ENCODE data around the gene CDK5.
A peak's percentile ranks its signal among the peaks of the same experiment; 100 is the strongest.

Gene CDK5

DNA sequence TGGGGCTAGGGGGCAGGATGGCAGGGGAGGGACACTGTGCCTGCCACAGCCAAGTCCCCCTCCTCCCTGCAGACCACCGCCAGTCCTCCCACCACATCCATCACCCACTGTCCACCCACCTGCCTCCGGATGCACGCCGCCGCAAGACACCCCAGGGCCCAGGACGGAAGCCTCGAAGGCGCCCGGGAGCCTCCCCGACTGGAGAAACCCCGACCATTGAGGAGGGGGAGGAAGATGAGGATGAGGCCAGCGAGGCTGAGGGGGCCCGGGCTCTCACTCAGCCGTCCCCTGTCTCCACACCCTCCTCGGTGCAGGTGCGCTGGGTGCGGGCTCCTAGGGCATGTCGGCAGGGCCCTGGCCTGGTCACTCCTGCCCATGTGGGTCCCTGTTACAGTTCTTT is 6.8 kb upstream of the CDK5 start:
- no peak for DNase-seq (ENCODE audit: low read depth)
- H3K4me3 ChIP-seq (replicated peaks; ENCODE audit: low read depth, low read length): no peak overlapping the region
- TF ChIP-seq, protein P1, sequence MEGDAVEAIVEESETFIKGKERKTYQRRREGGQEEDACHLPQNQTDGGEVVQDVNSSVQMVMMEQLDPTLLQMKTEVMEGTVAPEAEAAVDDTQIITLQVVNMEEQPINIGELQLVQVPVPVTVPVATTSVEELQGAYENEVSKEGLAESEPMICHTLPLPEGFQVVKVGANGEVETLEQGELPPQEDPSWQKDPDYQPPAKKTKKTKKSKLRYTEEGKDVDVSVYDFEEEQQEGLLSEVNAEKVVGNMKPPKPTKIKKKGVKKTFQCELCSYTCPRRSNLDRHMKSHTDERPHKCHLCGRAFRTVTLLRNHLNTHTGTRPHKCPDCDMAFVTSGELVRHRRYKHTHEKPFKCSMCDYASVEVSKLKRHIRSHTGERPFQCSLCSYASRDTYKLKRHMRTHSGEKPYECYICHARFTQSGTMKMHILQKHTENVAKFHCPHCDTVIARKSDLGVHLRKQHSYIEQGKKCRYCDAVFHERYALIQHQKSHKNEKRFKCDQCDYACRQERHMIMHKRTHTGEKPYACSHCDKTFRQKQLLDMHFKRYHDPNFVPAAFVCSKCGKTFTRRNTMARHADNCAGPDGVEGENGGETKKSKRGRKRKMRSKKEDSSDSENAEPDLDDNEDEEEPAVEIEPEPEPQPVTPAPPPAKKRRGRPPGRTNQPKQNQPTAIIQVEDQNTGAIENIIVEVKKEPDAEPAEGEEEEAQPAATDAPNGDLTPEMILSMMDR (IDR thresholded peaks at IDR 0.05; ENCODE audit: low read length, missing control alignments): no peak

- TF ChIP-seq, protein P1 (IDR thresholded peaks at IDR 0.05; ENCODE audit: low read length, missing control alignments): no peak
- no peak overlapping the region for H3K4me3 ChIP-seq (replicated peaks; ENCODE audit: low read depth, low read length)
- peak; percentile 60 for DNase-seq (ENCODE audit: low read depth)
These were observed 5.5 kb upstream of the CDK5 start for GRCh38 chr7:151063212-151063561.

DNA sequence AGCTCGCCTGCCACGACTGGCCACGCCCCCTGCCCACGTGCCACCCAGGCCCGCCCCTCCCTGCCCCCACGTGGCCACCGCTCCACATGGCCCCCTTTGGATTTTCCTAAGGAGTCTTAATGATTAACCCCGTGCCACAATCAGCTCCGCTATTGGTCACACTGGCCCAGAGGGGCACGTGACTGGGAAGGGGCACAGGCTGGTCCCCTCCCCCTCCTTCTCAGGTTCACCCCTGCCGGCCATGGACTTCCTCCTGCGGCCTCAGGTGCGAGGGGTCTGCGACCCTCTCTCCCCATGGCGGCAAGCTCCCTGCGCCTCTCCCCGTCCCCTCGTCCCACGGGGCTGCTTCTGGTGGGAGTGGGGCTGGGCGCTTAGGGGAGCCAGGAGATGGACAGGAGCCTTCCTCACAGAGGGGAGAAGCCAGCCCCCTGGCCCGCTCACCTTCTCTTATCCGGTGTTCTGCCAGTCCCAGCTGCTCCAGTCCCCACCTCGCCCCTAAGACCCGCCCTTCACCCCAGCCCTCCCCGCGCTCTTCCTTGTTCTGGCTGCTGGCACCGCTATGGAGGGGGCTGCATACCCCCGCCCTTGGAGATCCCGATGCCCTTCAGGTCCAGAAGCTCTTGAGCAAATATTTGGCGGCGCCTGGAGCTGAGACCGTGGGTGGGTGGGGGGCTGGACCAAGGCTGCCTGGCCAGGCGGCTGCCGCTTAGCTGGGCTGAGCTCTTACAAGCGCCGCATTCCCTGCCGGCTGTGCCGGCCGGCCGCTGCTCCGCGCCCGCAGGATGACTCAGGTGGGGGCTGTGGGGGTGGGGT is 4.9 kb upstream of the CDK5 start:
- H3K4me3 ChIP-seq (replicated peaks; ENCODE audit: low read depth, low read length): peak overlapping the region; percentile 31
- TF ChIP-seq, protein P1 (IDR thresholded peaks at IDR 0.05; ENCODE audit: low read length, missing control alignments): no peak
- DNase-seq (ENCODE audit: low read depth): peak; percentile 52

GRCh38 chr7:151062111-151062398 is 4.4 kb upstream of the CDK5 start:
- TF ChIP-seq, protein P1 (IDR thresholded peaks at IDR 0.05; ENCODE audit: low read length, missing control alignments): no peak
- H3K4me3 ChIP-seq (replicated peaks; ENCODE audit: low read depth, low read length): peak overlapping the region; percentile 83

GRCh38 chr7:151061213-151062110 is 3.8 kb upstream of the CDK5 start:
- TF ChIP-seq, protein P1 (IDR thresholded peaks at IDR 0.05; ENCODE audit: low read length, missing control alignments): no peak
- no peak for DNase-seq (ENCODE audit: low read depth)
- H3K4me3 ChIP-seq (replicated peaks; ENCODE audit: low read depth, low read length): peak overlapping the region; percentile 83

More at GRCh38 chr7:151062111-151062398, 4.4 kb upstream of the CDK5 start:
- DNase-seq (ENCODE audit: low read depth): no peak

GRCh38 chr7:151060416-151061212 is 2.9 kb upstream of the CDK5 start:
- TF ChIP-seq, protein P1 (IDR thresholded peaks at IDR 0.05; ENCODE audit: low read length, missing control alignments): peak; percentile 9
- DNase-seq (ENCODE audit: low read depth): peak; percentile 64
- H3K4me3 ChIP-seq (replicated peaks; ENCODE audit: low read depth, low read length): peak overlapping the region; percentile 83
